ENCODE data around the gene USP34.

USP34 gene

GRCh38 chr2:61368687-61369665, 101.9 kb downstream of the USP34 start:
- no peak for DNase-seq

GRCh38 chr2:61367177-61367576, 103.7 kb downstream of the USP34 start:
- no peak for DNase-seq

- peak; percentile 7 for DNase-seq
These were observed 107.3 kb downstream of the USP34 start for GRCh38 chr2:61363580-61363979.

GRCh38 chr2:61362873-61363272, 108.0 kb downstream of the USP34 start:
- DNase-seq = no peak

- DNase-seq = no peak
These were observed 109.8 kb downstream of the USP34 start for GRCh38 chr2:61361068-61361467.

- DNase-seq = no peak
These were observed 111.8 kb downstream of the USP34 start for GRCh38 chr2:61359058-61359457.

- no peak for DNase-seq
These were observed 113.2 kb downstream of the USP34 start for GRCh38 chr2:61357681-61358080.

- peak; percentile 46 for DNase-seq
These were observed 113.9 kb downstream of the USP34 start for GRCh38 chr2:61356958-61357350.

- DNase-seq = no peak
These were observed 114.5 kb downstream of the USP34 start for GRCh38 chr2:61356261-61356957.

- DNase-seq = no peak
These were observed 116.2 kb downstream of the USP34 start for GRCh38 chr2:61354543-61355197.

GRCh38 chr2:61353909-61354308, 117.0 kb downstream of the USP34 start:
- DNase-seq = no peak

GRCh38 chr2:61350777-61351176, 120.1 kb downstream of the USP34 start:
- DNase-seq = no peak

GRCh38 chr2:61343141-61343540, 127.7 kb downstream of the USP34 start:
- no peak for DNase-seq

GRCh38 chr2:61340242-61340641, 130.6 kb downstream of the USP34 start:
- peak; percentile 37 for DNase-seq

- no peak for DNase-seq
These were observed 132.4 kb downstream of the USP34 start for GRCh38 chr2:61338447-61338846.

- no peak for DNase-seq
These were observed 135.7 kb downstream of the USP34 start for GRCh38 chr2:61335187-61335586.

GRCh38 chr2:61334466-61334865, 136.4 kb downstream of the USP34 start:
- DNase-seq = no peak

- DNase-seq = no peak
These were observed 142.1 kb downstream of the USP34 start for GRCh38 chr2:61328707-61329251.

GRCh38 chr2:61327173-61327572, 143.7 kb downstream of the USP34 start:
- DNase-seq = no peak

- DNase-seq = no peak
These were observed 144.5 kb downstream of the USP34 start for GRCh38 chr2:61326423-61326822.

- no peak for DNase-seq
These were observed 150.7 kb downstream of the USP34 start for GRCh38 chr2:61320181-61320580.

- DNase-seq = no peak
These were observed 152.3 kb downstream of the USP34 start for GRCh38 chr2:61318553-61318952.

GRCh38 chr2:61295981-61296380, 174.9 kb downstream of the USP34 start:
- no peak for DNase-seq

Data from fibroblast of skin of right biceps (primary cell).